ENCODE measurements around the gene TSPAN33. TPM values are rescaled to one million over a fixed set of nuclear protein-coding genes. Genes with fewer than 3 reads are reported as not detected.

Gene TSPAN33
- total RNA-seq, 2 experiments from 2014 or later, result 14.6 to 44.8 TPM

- ChIA-PET POLR2A (interaction anchor here (0.7 kb wide), 1 partner anchor 305 kb away, joined by 3 read pairs; no protein-coding TSS in a partner anchor), CTCF (ENCODE audit: unreplicated experiment) (no interaction called here)
- H3K27ac ChIP-seq (ENCODE audit: low read depth, low read length, poor library complexity, severe bottlenecking), result no peak overlapping the region
- DNase-seq (ENCODE audit: low spot score), result no peak
- H3K4me1 ChIP-seq (ENCODE audit: insufficient read depth, low read length, poor library complexity, severe bottlenecking), result no peaks in the 10 kb centered on the region
- TF ChIP-seq EZH2phosphoT487 (IDR thresholded peaks at IDR 0.05; ENCODE audit: borderline replicate concordance, low read depth, low read length), result no peak
- TF ChIP-seq CTCF (conservative IDR thresholded peaks at IDR 0.05; ENCODE audit: low read length), result no peak
- no peaks in the 10 kb centered on the region for H4K20me1 ChIP-seq (ENCODE audit: insufficient read depth, low read length)
- peaks cover 12% of the 10 kb centered on the region for H3K9me3 ChIP-seq (ENCODE audit: low read length)
- no peak overlapping the region for H2AFZ ChIP-seq (ENCODE audit: low read length)
- H3K79me2 ChIP-seq (ENCODE audit: insufficient read depth, low read depth, low read length), result no peaks in the 10 kb centered on the region
- no peaks in the 10 kb centered on the region; the same call in 1 of the 2 replicates for H3K36me3 ChIP-seq (ENCODE audit: insufficient read depth, low read length)
- no TSS peak for BruUV-seq (replicated peaks)
- H3K9me2 ChIP-seq (ENCODE audit: insufficient read depth, low read length), result no peaks in the 10 kb centered on the region
- H3K4me2 ChIP-seq (ENCODE audit: low read length), result no peak overlapping the region
- H3K4me3 ChIP-seq (ENCODE audit: low read depth, low read length, poor library complexity, severe bottlenecking), result no peak overlapping the region
- intact Hi-C loops (cut with micrococcal nuclease; ENCODE audit: unreplicated experiment), result no loop called here
These were observed 22.3 kb upstream of the TSPAN33 start for GRCh38 chr7:129122078-129122750.

- intact Hi-C loops (cut with micrococcal nuclease; ENCODE audit: unreplicated experiment), result no loop called here
- BruUV-seq (replicated peaks), result no TSS peak
- no peak overlapping the region for H3K27ac ChIP-seq (ENCODE audit: low read depth, low read length, poor library complexity, severe bottlenecking)
These were observed 21.6 kb upstream of the TSPAN33 start for GRCh38 chr7:129122751-129123509.

More at GRCh38 chr7:129122751-129123509, 21.6 kb upstream of the TSPAN33 start:
- Histone ChIP-seq H3K9me2 (ENCODE audit: insufficient read depth, low read length) (no peaks in the 10 kb centered on the region), H2AFZ (ENCODE audit: low read length) (0 out of 2 replicates have a peak overlapping the region, but pooled peaks have one; percentile 27), H3K4me2 (ENCODE audit: low read length) (no peak overlapping the region), H3K4me1 (ENCODE audit: insufficient read depth, low read length, poor library complexity, severe bottlenecking) (no peaks in the 10 kb centered on the region), H3K36me3 (ENCODE audit: insufficient read depth, low read length) (no peaks in the 10 kb centered on the region; the same call in 1 of the 2 replicates), H3K9me3 (ENCODE audit: low read length) (peaks cover 12% of the 10 kb centered on the region), H3K4me3 (ENCODE audit: low read depth, low read length, poor library complexity, severe bottlenecking) (no peak overlapping the region), H3K79me2 (ENCODE audit: insufficient read depth, low read depth, low read length) (no peaks in the 10 kb centered on the region), H4K20me1 (ENCODE audit: insufficient read depth, low read length) (no peaks in the 10 kb centered on the region)
- POLR2A ChIA-PET, result no interaction called here
- CTCF ChIA-PET (ENCODE audit: unreplicated experiment), result no interaction called here
- TF ChIP-seq EZH2phosphoT487 (IDR thresholded peaks at IDR 0.05; ENCODE audit: borderline replicate concordance, low read depth, low read length) (no peak), CTCF (conservative IDR thresholded peaks at IDR 0.05; ENCODE audit: low read length) (no peak)
- DNase-seq (ENCODE audit: low spot score), result no peak

Data from OCI-LY7 (cell line).